ENCODE data around the gene BLOC1S5. TPM values are rescaled to one million over a fixed set of nuclear protein-coding genes. Genes with fewer than 3 reads are reported as not detected.

The BLOC1S5 gene
- total and polyA plus RNA-seq, 9 of the 15 experiments (the other 6 are each of a cell fraction or from before 2014, with no cell fraction given): 8.5 to 41.0 (median 27.7) TPM

GRCh38 chr6:8029243-8029870 is 34.8 kb downstream of the BLOC1S5 start:
- FAIRE-seq (no peak), ATAC-seq (peak; percentile 71), DNase-seq (ENCODE audit: extremely low read depth in 1 of 4, low spot score in 3 of 4) (no peak)
- peaks cover 40% of the 10 kb centered on the region for H3K79me2 ChIP-seq (ENCODE audit: control insufficient read depth, insufficient read depth, low read length)
- H3K4me1 ChIP-seq (replicated peaks in 1 of 2; ENCODE audit: control insufficient read depth in 2 of 2, insufficient read depth in 2 of 2, low read length in 2 of 2): peaks cover 0 to 15% of the 10 kb centered on the region in 2 experiments; a peak in 3 of 5 replicates
- no peaks in the 10 kb centered on the region for H3K9me1 ChIP-seq (ENCODE audit: control insufficient read depth, insufficient read depth, low read length)
- H4K20me1 ChIP-seq (replicated peaks; ENCODE audit: control insufficient read depth, insufficient read depth, low read length): no peaks in the 10 kb centered on the region; the same call in 1 of the 2 replicates
- H3K4me3 ChIP-seq: no peak overlapping the region
- peak overlapping the region in 1 of 2 experiments; percentile 45; a peak in 2 of 4 replicates for H3K9ac ChIP-seq (ENCODE audit: insufficient read depth in 1 of 2, low read depth in 2 of 2, low read length in 2 of 2)
- intact Hi-C loops (cut with micrococcal nuclease): no loop called here
- TF ChIP-seq, protein P1, sequence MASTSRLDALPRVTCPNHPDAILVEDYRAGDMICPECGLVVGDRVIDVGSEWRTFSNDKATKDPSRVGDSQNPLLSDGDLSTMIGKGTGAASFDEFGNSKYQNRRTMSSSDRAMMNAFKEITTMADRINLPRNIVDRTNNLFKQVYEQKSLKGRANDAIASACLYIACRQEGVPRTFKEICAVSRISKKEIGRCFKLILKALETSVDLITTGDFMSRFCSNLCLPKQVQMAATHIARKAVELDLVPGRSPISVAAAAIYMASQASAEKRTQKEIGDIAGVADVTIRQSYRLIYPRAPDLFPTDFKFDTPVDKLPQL (IDR thresholded peaks at IDR 0.05; ENCODE audit: extremely low read depth, insufficient read length): no peak
- 0 out of 2 replicates have a peak, but pooled peaks have one; percentile 13 for TF ChIP-seq GATA2 (CRISPR knock-in tag; IDR thresholded peaks at IDR 0.05)
- TF ChIP-seq KLF1 (tag; IDR thresholded peaks at IDR 0.05): no peak
- TF ChIP-seq, protein P2, sequence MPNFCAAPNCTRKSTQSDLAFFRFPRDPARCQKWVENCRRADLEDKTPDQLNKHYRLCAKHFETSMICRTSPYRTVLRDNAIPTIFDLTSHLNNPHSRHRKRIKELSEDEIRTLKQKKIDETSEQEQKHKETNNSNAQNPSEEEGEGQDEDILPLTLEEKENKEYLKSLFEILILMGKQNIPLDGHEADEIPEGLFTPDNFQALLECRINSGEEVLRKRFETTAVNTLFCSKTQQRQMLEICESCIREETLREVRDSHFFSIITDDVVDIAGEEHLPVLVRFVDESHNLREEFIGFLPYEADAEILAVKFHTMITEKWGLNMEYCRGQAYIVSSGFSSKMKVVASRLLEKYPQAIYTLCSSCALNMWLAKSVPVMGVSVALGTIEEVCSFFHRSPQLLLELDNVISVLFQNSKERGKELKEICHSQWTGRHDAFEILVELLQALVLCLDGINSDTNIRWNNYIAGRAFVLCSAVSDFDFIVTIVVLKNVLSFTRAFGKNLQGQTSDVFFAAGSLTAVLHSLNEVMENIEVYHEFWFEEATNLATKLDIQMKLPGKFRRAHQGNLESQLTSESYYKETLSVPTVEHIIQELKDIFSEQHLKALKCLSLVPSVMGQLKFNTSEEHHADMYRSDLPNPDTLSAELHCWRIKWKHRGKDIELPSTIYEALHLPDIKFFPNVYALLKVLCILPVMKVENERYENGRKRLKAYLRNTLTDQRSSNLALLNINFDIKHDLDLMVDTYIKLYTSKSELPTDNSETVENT (CRISPR knock-in tag; IDR thresholded peaks at IDR 0.05): no peak
- 0 out of 2 replicates have a peak, but pooled peaks have one; percentile 42 for TF ChIP-seq CBFB (CRISPR knock-in tag; IDR thresholded peaks at IDR 0.05)
- H3K36me3 ChIP-seq (ENCODE audit: control insufficient read depth, insufficient read depth, low read length): peaks cover 7% of the 10 kb centered on the region; the same call in 1 of the 3 replicates
- POLR2A ChIA-PET: interaction anchor here (0.7 kb wide), 1 partner anchor 187 kb away, joined by 3 read pairs; no protein-coding TSS in a partner anchor
- in situ Hi-C loops (cut with MboI): no loop called here
- CTCF ChIA-PET (ENCODE audit: low intra/inter-chr PET ratio): interaction anchor here (0.6 kb wide), 1 partner anchor 13 kb away, joined by 3 read pairs; no protein-coding TSS in a partner anchor
- no peak overlapping the region for H3K27ac ChIP-seq (ENCODE audit: extremely low read depth, low read depth, low read length)
- no peaks in the 10 kb centered on the region for H3K9me3 ChIP-seq (replicated peaks; ENCODE audit: control insufficient read depth, insufficient read depth, low read depth, low read length)
- 52% methylated on average over 6 of the region's 6 CpGs for WGBS (ENCODE audit: insufficient coverage, low coverage, missing lambda C conversion rate)
- H2AFZ ChIP-seq (ENCODE audit: low read depth, low read length): no peak overlapping the region
- H3K27me3 ChIP-seq (ENCODE audit: control insufficient read depth in 2 of 2, insufficient read depth in 2 of 2, low read length in 2 of 2): no peaks in the 10 kb centered on the region
- BruUV-seq (replicated peaks): no TSS peak
- no peak overlapping the region for H3K4me2 ChIP-seq (ENCODE audit: insufficient read depth, low read length)
